GM04503 (cell line): Measurements from ENCODE around the gene SPI1.
"Not testable (repeated sequence)": the region's sequence is repeated elsewhere in the genome, so short reads cannot be mapped to it uniquely, and the experiment has no call there.

ENCODE experiments used
- DNase-seq: peaks from one replicate; pipeline ENCODE4 v3.0.0-alpha.2; 2012; ENCODE audit warnings: low read depth

The SPI1 gene

DNA sequence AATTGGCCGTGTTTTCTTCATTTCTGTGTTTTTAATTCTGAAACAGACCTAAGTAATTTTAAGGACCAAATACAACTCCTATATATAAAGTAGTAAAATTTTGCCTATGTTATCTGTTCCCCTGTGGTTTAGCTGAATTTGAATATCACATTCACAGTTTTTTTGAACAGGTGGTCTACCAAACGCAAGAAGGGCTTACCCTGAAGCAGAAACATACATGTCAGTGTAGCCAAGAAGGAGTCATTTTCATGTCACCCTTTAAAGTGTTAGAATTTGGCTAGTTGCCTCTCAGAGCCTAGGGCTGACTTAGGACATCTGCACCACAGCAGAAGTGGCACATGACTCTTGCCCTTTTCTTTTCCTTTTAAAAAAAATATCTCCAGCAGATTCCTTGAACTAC lies 60.2 kb downstream of the SPI1 start:
- no peak for DNase-seq

DNA sequence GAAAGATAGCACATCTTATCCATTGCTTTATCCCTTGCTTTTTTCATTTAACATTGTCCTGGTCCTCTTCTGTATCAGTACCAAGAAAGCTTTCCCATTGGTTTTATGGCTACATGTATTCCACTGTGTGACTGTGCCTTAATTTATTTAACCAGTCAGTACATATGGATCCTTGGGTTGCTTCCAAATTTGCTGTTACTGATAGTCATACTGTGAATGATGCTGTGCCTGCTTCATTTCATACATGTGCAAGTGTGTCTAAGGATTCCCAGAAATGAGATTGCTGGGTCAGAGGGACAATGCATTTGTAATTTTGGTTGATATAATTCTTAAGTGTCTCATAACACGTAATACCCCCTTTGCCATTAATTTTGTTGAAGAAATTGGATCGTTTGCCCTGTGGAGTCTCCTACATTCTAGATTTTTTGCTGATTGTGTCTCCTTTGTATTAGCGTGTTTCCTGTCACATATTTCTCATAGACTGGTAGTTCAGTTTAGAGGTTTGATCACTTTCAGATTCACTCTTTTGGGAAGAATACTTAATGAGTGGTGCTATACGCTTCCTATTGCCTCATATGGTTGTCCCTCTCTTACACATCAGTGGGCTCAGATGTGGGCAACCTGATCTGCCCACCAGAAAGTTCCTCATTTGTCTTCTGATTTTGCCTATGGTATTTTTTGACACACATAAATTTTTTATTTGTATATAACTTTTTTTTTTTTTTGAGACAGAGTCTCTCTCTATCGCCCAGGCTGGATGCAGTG lies 61.1 kb downstream of the SPI1 start:
- DNase-seq, result no peak

DNA sequence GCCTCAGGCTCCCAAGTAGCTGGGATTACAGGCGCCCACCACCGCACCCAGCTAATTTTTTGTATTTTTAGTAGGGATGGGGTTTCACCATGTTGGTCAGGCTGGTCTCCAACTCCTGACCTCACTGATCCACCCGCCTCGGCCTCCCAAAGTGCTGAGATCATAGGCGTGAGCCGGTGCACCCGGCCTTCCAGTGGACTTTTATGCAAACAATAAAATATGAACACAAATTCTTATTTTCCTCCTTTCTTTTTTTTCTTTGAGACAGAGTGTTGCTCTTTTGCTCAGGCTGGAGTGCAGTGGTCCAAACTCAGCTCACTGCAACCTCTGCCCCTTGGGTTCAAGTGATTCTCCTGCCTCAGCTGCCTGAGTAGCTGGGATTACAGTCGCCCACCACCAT lies 61.8 kb downstream of the SPI1 start:
- DNase-seq, result not testable (repeated sequence)

DNA sequence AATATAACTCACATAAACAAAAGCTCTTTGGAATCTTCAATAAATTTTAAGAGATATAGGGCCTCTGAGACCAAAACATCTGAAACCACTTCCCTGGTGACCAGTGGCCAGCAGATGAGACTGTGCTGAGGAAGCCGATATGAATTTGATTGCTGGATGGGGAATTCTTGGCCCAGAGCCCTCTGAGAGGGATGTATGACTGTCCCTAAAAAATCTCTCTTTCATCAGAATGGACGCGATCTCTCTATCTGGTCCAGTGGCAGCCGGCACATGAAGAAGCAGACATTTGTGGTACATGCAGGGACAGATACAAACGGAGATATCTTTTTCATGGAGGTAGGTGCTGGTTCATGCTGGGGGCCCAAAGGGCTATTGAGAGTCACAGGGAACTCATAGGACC lies 63.4 kb downstream of the SPI1 start:
- DNase-seq, result peak; percentile 38

DNA sequence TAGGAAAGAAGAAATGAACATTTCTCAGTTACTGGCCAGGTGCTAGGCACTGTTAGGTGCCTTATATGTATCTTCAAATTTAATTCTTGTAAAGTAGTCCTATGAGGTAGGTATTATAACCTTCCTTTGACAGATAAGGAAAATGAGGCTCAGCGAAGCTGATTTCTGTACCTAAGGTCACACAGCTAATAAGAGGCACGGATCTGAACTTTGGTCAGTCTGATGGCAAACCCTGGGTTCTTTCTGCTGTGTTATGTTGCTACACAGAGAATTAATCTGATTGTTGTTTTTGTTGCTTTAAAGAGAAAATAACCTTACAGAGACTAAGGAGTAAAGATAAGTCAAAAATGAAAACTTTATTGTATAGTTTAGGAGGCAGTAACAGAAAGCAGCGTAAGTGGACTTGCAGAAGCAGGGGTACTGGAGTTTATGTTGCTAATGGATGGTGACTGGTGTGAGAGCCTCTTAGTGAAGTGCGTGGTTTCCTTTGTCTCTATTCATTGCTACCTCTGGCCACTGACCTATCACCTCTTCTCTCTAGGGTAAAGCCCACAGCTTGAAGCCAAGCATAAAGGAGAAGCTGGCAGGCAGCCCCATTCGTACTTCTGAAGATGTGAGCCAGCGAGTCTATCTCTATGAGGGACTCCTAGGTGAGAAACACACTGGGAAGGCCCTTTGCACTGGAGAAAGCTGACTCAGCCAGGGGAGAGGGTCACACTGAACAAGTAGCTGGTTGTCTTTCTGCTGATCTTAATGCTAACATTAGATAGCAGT lies 70.1 kb downstream of the SPI1 start:
- DNase-seq, result no peak

DNA sequence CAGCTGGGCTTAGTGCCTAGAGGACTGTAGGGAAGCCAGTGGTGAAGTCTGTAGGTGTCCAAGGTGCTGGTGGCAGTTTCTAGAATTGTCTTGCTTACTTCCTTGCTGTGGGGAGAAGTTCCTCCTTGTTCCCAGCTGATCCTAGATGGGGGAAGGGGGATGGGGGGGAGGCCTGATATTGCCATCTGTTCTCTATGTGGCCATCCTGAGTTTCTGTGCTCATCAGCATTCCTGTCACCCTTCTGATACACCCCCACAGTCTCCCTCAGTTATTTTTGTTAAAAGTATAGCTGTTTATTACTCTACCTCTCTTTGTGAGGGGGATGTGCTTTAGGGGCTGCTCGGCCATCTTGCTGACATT lies 71.9 kb downstream of the SPI1 start:
- DNase-seq, result no peak

DNA sequence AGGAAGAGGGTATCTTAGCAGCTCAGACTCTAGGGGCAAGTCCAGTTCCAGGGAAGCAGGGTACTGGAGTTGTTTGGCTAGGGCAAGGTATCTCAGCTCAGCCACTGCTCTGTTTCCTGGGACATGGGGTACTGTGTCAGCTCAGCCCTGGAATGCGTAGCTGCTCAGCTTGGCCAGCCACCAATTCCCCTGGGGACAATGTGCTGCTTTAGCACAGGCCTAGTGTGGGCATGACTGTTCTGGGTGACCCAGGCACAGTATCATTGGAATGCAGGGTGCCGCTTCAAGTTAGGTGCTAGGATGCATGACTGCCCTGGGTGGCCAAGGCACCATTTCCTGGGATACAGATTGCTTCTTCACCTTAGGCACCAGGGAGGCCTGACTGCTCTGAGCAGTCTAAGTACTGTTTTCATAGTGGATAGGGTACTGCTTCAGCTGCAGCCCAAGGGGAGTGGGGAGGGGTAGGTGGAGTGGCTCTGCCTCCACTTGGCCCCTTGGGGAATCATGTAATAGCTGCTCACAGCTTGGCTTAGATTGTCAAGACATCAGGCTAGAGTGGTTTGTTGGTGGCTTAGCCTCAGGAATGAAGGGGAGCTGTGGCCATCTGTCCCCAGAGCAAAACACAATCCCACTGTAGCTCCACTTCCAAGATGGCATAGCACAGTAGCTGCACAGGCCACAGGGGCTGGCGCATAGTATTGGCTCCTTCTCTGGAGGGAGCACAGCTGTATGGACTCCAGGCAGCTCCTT lies 72.4 kb downstream of the SPI1 start:
- DNase-seq, result no peak
